HepG2 (cell line): ENCODE measurements around the gene KHNYN. TPM values are rescaled to one million over a fixed set of nuclear protein-coding genes. Genes with fewer than 3 reads are reported as not detected.

Source experiments
- AKAP8 ChIP-seq: sonication (generic); formaldehyde crosslinking; IDR thresholded peaks from 2 replicates; pipeline ENCODE4 v1.5.1; 2020; ENCODE audit warnings: mild to moderate bottlenecking, missing genetic modification reagents
- DPF2 ChIP-seq: sonication (generic); formaldehyde crosslinking; IDR thresholded peaks from 2 replicates; pipeline ENCODE4 v1.4.0; 2020; ENCODE audit warnings: mild to moderate bottlenecking, low read depth, missing genetic modification reagents, borderline replicate concordance
- ELF4 ChIP-seq: sonication (generic); formaldehyde crosslinking; IDR thresholded peaks from 2 replicates; pipeline ENCODE4 v1.5.0; 2020; ENCODE audit warnings: missing genetic modification reagents, mild to moderate bottlenecking, moderate library complexity, borderline replicate concordance
- JARID2 ChIP-seq: sonication (generic); formaldehyde crosslinking; IDR thresholded peaks from 2 replicates; pipeline ENCODE4 v1.8.1; 2023; ENCODE audit warnings: missing genetic modification reagents, inconsistent platforms; ENCODE audit not compliant: insufficient replicate concordance
- KDM3A ChIP-seq: IDR thresholded peaks from 2 replicates; pipeline ENCODE4 v1.6.1; 2018; ENCODE audit warnings: low read depth, missing compliant biosample characterization
- PHF20 ChIP-seq: sonication (generic); formaldehyde crosslinking; IDR thresholded peaks from 2 replicates; pipeline ENCODE4 v1.5.0; 2020; ENCODE audit warnings: mild to moderate bottlenecking, missing genetic modification reagents
- RELA ChIP-seq: sonication (generic); formaldehyde crosslinking; IDR thresholded peaks from 2 replicates; pipeline ENCODE4 v1.4.0; 2020; ENCODE audit warnings: missing genetic modification reagents
- SMAD3 ChIP-seq: sonication (generic); formaldehyde crosslinking; IDR thresholded peaks from 2 replicates; pipeline ENCODE4 v1.4.0; 2020; ENCODE audit warnings: missing genetic modification reagents
- SNAPC2 ChIP-seq: sonication (generic); formaldehyde crosslinking; IDR thresholded peaks from 2 replicates; pipeline ENCODE4 v1.8.1; 2022; ENCODE audit warnings: mild to moderate bottlenecking, missing genetic modification reagents
- THAP7 ChIP-seq: sonication (generic); formaldehyde crosslinking; IDR thresholded peaks from 2 replicates; pipeline ENCODE4 v1.8.1; 2023; ENCODE audit warnings: mild to moderate bottlenecking, missing genetic modification reagents
- YEATS4 ChIP-seq: sonication (generic); formaldehyde crosslinking; IDR thresholded peaks from 2 replicates; pipeline ENCODE4 v1.4.0; 2020; ENCODE audit warnings: missing genetic modification reagents, borderline replicate concordance
- ZBTB14 ChIP-seq: sonication (generic); formaldehyde crosslinking; IDR thresholded peaks from 2 replicates; pipeline ENCODE4 v1.4.0; 2020; ENCODE audit warnings: missing genetic modification reagents
- ZBTB26 ChIP-seq: IDR thresholded peaks from 2 replicates; pipeline ENCODE4 v1.6.1; 2016; ENCODE audit warnings: missing compliant biosample characterization, missing genetic modification reagents, borderline replicate concordance
- ZBTB8A ChIP-seq: sonication (generic); formaldehyde crosslinking; IDR thresholded peaks from 2 replicates; pipeline ENCODE4 v1.4.0; 2020; ENCODE audit warnings: mild to moderate bottlenecking, low read depth, missing genetic modification reagents, borderline replicate concordance
- ZFP90 ChIP-seq: sonication (generic); formaldehyde crosslinking; IDR thresholded peaks from 2 replicates; pipeline ENCODE4 v1.8.0; 2022; ENCODE audit warnings: missing genetic modification reagents, mild to moderate bottlenecking, inconsistent platforms, borderline replicate concordance
- ZNF20 ChIP-seq: sonication (generic); formaldehyde crosslinking; IDR thresholded peaks from 2 replicates; pipeline ENCODE4 v1.4.0; 2020; ENCODE audit warnings: mild to moderate bottlenecking, moderate library complexity, missing genetic modification reagents
- ZNF44 ChIP-seq: sonication (generic); formaldehyde crosslinking; IDR thresholded peaks from 2 replicates; pipeline ENCODE4 v1.5.1; 2020; ENCODE audit warnings: mild to moderate bottlenecking, missing genetic modification reagents
- ZNF737 ChIP-seq: sonication (generic); formaldehyde crosslinking; IDR thresholded peaks from 2 replicates; pipeline ENCODE4 v1.5.0; 2020; ENCODE audit warnings: missing genetic modification reagents, mild to moderate bottlenecking, borderline replicate concordance
- polyA plus RNA-seq, 8 experiments: library from polyadenylated mRNA; depleted of rRNA in 3 of 8; stranded (reverse) in 7 of 8; unstranded in 1 of 8; fragments of >200 nt; fragmentation: Illumina TruSeq in 4 of 8; extraction: Trizol in 4 of 8; gene quantifications; 2 replicates each; pipeline versions ENCODE4 v1.2.1 to v1.2.3, GENCODE V29; 2011 to 2016; ENCODE audit warnings: low read depth in 4 of 8, missing spikeins in 1 of 8, mixed read lengths in 1 of 8; ENCODE audit not compliant: insufficient read depth in 1 of 8
- total RNA-seq, 5 experiments: library from RNA; depleted of rRNA; stranded (reverse); fragments of >200 nt; fragmentation: Illumina TruSeq; extraction: Trizol; gene quantifications; 2 replicates each; pipeline ENCODE4 v1.2.3, GENCODE V29; 2016; ENCODE audit warnings: low read depth in 1 of 5
- TF ChIP-seq, protein P1 (sequence below): sonication (generic); formaldehyde crosslinking; IDR thresholded peaks from 2 replicates; pipeline ENCODE4 v1.5.0; 2020; ENCODE audit warnings: mild to moderate bottlenecking, missing genetic modification reagents
- TF ChIP-seq, protein P2 (sequence below): sonication (generic); formaldehyde crosslinking; IDR thresholded peaks from 2 replicates; pipeline ENCODE4 v1.5.0; 2020; ENCODE audit warnings: missing genetic modification reagents, mild to moderate bottlenecking, borderline replicate concordance
- TF ChIP-seq, protein P3 (sequence below): sonication (generic); formaldehyde crosslinking; IDR thresholded peaks from 2 replicates; pipeline ENCODE4 v1.4.0; 2020; ENCODE audit warnings: mild to moderate bottlenecking, missing genetic modification reagents
- TF ChIP-seq, protein P4 (sequence below): sonication (generic); formaldehyde crosslinking; IDR thresholded peaks from 2 replicates; pipeline ENCODE4 v1.5.0; 2020; ENCODE audit warnings: mild to moderate bottlenecking, low read depth, missing genetic modification reagents, borderline replicate concordance

The KHNYN gene
- total and polyA plus RNA-seq, 2 of the 13 experiments (the other 11 are each of a cell fraction or from before 2014, with no cell fraction given) = 52.8 to 75.7 TPM

DNA sequence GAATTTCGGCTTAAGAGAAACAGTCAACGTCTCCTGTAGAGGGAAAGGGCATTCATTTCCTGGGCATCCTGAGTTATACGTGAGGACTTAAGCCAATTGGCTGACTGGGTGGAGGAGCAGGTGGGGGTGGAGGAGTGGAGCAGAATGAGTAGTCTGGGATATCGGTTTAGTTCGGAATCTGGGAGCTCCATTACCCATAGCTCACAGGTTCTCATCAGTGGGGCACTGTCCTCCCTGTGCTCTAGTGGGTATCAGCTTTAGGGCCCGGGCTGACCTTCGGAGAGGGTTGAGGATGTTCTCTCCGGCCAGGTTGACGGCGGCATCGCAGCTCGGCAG is 12.1 kb downstream of the KHNYN start (continued):
- TF ChIP-seq RELA (CRISPR knock-in tag) = no peak
- TF ChIP-seq, protein P1, sequence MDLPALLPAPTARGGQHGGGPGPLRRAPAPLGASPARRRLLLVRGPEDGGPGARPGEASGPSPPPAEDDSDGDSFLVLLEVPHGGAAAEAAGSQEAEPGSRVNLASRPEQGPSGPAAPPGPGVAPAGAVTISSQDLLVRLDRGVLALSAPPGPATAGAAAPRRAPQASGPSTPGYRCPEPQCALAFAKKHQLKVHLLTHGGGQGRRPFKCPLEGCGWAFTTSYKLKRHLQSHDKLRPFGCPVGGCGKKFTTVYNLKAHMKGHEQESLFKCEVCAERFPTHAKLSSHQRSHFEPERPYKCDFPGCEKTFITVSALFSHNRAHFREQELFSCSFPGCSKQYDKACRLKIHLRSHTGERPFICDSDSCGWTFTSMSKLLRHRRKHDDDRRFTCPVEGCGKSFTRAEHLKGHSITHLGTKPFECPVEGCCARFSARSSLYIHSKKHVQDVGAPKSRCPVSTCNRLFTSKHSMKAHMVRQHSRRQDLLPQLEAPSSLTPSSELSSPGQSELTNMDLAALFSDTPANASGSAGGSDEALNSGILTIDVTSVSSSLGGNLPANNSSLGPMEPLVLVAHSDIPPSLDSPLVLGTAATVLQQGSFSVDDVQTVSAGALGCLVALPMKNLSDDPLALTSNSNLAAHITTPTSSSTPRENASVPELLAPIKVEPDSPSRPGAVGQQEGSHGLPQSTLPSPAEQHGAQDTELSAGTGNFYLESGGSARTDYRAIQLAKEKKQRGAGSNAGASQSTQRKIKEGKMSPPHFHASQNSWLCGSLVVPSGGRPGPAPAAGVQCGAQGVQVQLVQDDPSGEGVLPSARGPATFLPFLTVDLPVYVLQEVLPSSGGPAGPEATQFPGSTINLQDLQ (CRISPR knock-in tag) = no peak; the same call in 1 of the 2 replicates
- TF ChIP-seq ZBTB8A (CRISPR knock-in tag) = 0 out of 2 replicates have a peak, but pooled peaks have one; percentile 31
- TF ChIP-seq DPF2 (CRISPR knock-in tag) = no peak
- TF ChIP-seq, protein P2, sequence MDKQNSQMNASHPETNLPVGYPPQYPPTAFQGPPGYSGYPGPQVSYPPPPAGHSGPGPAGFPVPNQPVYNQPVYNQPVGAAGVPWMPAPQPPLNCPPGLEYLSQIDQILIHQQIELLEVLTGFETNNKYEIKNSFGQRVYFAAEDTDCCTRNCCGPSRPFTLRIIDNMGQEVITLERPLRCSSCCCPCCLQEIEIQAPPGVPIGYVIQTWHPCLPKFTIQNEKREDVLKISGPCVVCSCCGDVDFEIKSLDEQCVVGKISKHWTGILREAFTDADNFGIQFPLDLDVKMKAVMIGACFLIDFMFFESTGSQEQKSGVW = 0 out of 2 replicates have a peak, but pooled peaks have one; percentile 74
- no peak for TF ChIP-seq THAP7
- no peak; the same call in 1 of the 2 replicates for TF ChIP-seq AKAP8
- TF ChIP-seq ELF4 (CRISPR knock-in tag) = no peak
- no peak for TF ChIP-seq ZNF737 (CRISPR knock-in tag)
- no peak for TF ChIP-seq ZBTB14
- no peak for TF ChIP-seq YEATS4
- TF ChIP-seq SNAPC2 (CRISPR knock-in tag) = peak; percentile 88; the same call in 1 of the 2 replicates
- TF ChIP-seq PHF20 (CRISPR knock-in tag) = no peak
- no peak for TF ChIP-seq KDM3A
- no peak for TF ChIP-seq ZFP90 (CRISPR knock-in tag)
- no peak for TF ChIP-seq SMAD3 (CRISPR knock-in tag)
- TF ChIP-seq, protein P3, sequence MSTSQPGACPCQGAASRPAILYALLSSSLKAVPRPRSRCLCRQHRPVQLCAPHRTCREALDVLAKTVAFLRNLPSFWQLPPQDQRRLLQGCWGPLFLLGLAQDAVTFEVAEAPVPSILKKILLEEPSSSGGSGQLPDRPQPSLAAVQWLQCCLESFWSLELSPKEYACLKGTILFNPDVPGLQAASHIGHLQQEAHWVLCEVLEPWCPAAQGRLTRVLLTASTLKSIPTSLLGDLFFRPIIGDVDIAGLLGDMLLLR (CRISPR knock-in tag) = no peak
- no peak for TF ChIP-seq ZNF44 (CRISPR knock-in tag)
- TF ChIP-seq, protein P4, sequence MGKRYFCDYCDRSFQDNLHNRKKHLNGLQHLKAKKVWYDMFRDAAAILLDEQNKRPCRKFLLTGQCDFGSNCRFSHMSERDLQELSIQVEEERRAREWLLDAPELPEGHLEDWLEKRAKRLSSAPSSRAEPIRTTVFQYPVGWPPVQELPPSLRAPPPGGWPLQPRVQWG = 0 out of 2 replicates have a peak, but pooled peaks have one; percentile 65
- TF ChIP-seq ZNF20 (CRISPR knock-in tag) = no peak
- TF ChIP-seq JARID2 = no peak
- TF ChIP-seq ZBTB26 (CRISPR knock-in tag) = no peak
